Measurements from ENCODE around the gene PRTN3. TPM values are rescaled to one million over a fixed set of nuclear protein-coding genes. Genes with fewer than 3 reads are reported as not detected.

The PRTN3 gene
- total and polyA plus RNA-seq, 2 of the 4 experiments (the other 2 are of a cell fraction) = not detected

- Histone ChIP-seq H3K9me1 (ENCODE audit: insufficient read depth, low read length) (no peaks in the 10 kb centered on the region), H3K14ac (replicated peaks; ENCODE audit: low read depth, low read length) (no peak overlapping the region), H3K4me2 (ENCODE audit: low read depth, low read length) (peak overlapping the region; percentile 51), H2BK120ac (ENCODE audit: low read depth, low read length) (no peak overlapping the region), H4K20me1 (ENCODE audit: insufficient read depth, low read length) (no peaks in the 10 kb centered on the region; the same call in 1 of the 2 replicates), H4K91ac (ENCODE audit: insufficient read depth, low read depth, low read length) (no peak overlapping the region), H3K27ac (ENCODE audit: insufficient read depth, low read length) (no peak overlapping the region), H2BK5ac (ENCODE audit: low read depth, low read length, poor library complexity, severe bottlenecking) (no peak overlapping the region), H3K9me3 (ENCODE audit: control insufficient read depth, insufficient read depth, low read length) (no peaks in the 10 kb centered on the region), H3K9ac (ENCODE audit: low read depth, low read length) (no peak overlapping the region), H3K4ac (ENCODE audit: low read depth, low read length) (no peak overlapping the region), H2AK5ac (ENCODE audit: low read depth, low read length) (no peak overlapping the region; the same call in 1 of the 2 replicates), H3K27me3 (ENCODE audit: control insufficient read depth, insufficient read depth, low read length) (peaks cover 20% of the 10 kb centered on the region), H2AK9ac (replicated peaks; ENCODE audit: low read depth, low read length, poor library complexity) (peak overlapping the region; percentile 55), H3K4me3 (ENCODE audit: insufficient read depth, low read depth, low read length) (peak overlapping the region; percentile 10; the same call in 1 of the 2 replicates), H3K56ac (ENCODE audit: extremely low read depth, insufficient read depth, low read length) (no peak overlapping the region), H4K8ac (ENCODE audit: low read depth in 2 of 2, low read length in 2 of 2) (no peak overlapping the region), H3K23ac (ENCODE audit: low read depth, low read length) (no peak overlapping the region), H3K4me1 (ENCODE audit: control insufficient read depth, insufficient read depth, low read length) (peaks cover 2% of the 10 kb centered on the region; the same call in 1 of the 2 replicates), H3K36me3 (ENCODE audit: control insufficient read depth, insufficient read depth, low read length) (no peaks in the 10 kb centered on the region), H2BK20ac (ENCODE audit: low read depth, low read length) (no peak overlapping the region), H3K79me1 (ENCODE audit: low read depth in 1 of 2, low read length in 2 of 2) (no peaks in the 10 kb centered on the region), H2BK15ac (ENCODE audit: low read depth, low read length) (no peak overlapping the region), H4K5ac (ENCODE audit: low read depth, low read length) (no peak overlapping the region), H3K18ac (ENCODE audit: low read depth, low read length) (no peak overlapping the region), H2AFZ (replicated peaks; ENCODE audit: low read length, poor library complexity) (peak overlapping the region; percentile 71)
- no peak for TF ChIP-seq NFE2L2 (IDR thresholded peaks at IDR 0.05; ENCODE audit: low read depth, low read length)
- no peak for TF ChIP-seq BHLHE40 (IDR thresholded peaks at IDR 0.05; ENCODE audit: low read depth, low read length)
- no peak for TF ChIP-seq CEBPB (IDR thresholded peaks at IDR 0.05; ENCODE audit: low read depth, low read length)
- TF ChIP-seq ELK1 (IDR thresholded peaks at IDR 0.05; ENCODE audit: borderline replicate concordance, low read depth, low read length) = no peak
- no peak for TF ChIP-seq CHD1 (IDR thresholded peaks at IDR 0.05; ENCODE audit: low read depth, low read length)
- TF ChIP-seq MAZ (IDR thresholded peaks at IDR 0.05; ENCODE audit: borderline replicate concordance, low read depth, low read length) = no peak
- no peak for TF ChIP-seq RAD21 (IDR thresholded peaks at IDR 0.05; ENCODE audit: low read length)
- in situ Hi-C loops (cut with MboI; ENCODE audit: low sequenced_read_pairs) = no loop called here
- BruUV-seq (replicated peaks) = no TSS peak
- ATAC-seq (ENCODE audit: low read depth) = 0 out of 2 replicates have a peak, but pooled peaks have one; percentile 36
- ChIA-PET POLR2A (ENCODE audit: unreplicated experiment) (no interaction called here), CTCF (no interaction called here)
- intact Hi-C loops (cut with micrococcal nuclease) = no loop called here
- DNase-seq = no peak
- 2% methylated on average over 13 of the region's 70 CpGs; no CpG with 5 or more reads in 1 of the 2 experiments for WGBS, 2 experiments (ENCODE audit: extremely low coverage in 2 of 2, insufficient read length in 1 of 2)
- dilution Hi-C loops (cut with HindIII; ENCODE audit: low sequenced_read_pairs, unreplicated experiment) = no loop called here
Measured at GRCh38 chr19:843836-844545, 3.2 kb downstream of the PRTN3 start.
